K562 (cell line): Measurements from ENCODE around the gene MECR. TPM values are rescaled to one million over a fixed set of nuclear protein-coding genes. Genes with fewer than 3 reads are reported as not detected.
A peak's percentile ranks its signal among the peaks of the same experiment; 100 is the strongest.

Experiments used
- CREBBP ChIP-seq: IDR thresholded peaks from one replicate; pipeline ENCODE4 v1.6.1; 2012; ENCODE audit warnings: low read depth, mild to moderate bottlenecking, control low read depth, inconsistent platforms, low read length
- CXXC5 ChIP-seq: fragments of 250-450 bp; sonication (Bioruptor Pico); IDR thresholded peaks from 2 replicates; pipeline ENCODE4 v1.8.0; 2022; ENCODE audit warnings: inconsistent platforms, mild to moderate bottlenecking, moderate library complexity
- FUS ChIP-seq: fragments of 200-400 bp; formaldehyde crosslinking; optimal IDR thresholded peaks from 2 replicates; pipeline ENCODE3; 2017; ENCODE audit warnings: low read depth, low read length
- HDAC2 ChIP-seq: fragments of 450-650 bp; IDR thresholded peaks from 2 replicates; pipeline ENCODE4 v1.6.1; 2016; ENCODE audit warnings: mild to moderate bottlenecking
- MEF2D ChIP-seq: conservative IDR thresholded peaks from 2 replicates; pipeline ENCODE4 v1.6.1; 2016; ENCODE audit warnings: low read depth, missing genetic modification characterization, missing compliant biosample characterization
- NFIC ChIP-seq: fragments of 450-650 bp; IDR thresholded peaks from 2 replicates; pipeline ENCODE4 v1.6.1; 2017; ENCODE audit warnings: mild to moderate bottlenecking, inconsistent platforms
- PHF8 ChIP-seq: fragments of 200-600 bp; sonication (generic); IDR thresholded peaks from 2 replicates; pipeline ENCODE4 v1.6.1; 2012; ENCODE audit warnings: mixed run types, mild to moderate bottlenecking, inconsistent platforms, low read length, moderate library complexity, borderline replicate concordance
- PTTG1 ChIP-seq: fragments of 450-650 bp; IDR thresholded peaks from 2 replicates; pipeline ENCODE4 v1.6.1; 2016; ENCODE audit warnings: low read depth, mild to moderate bottlenecking, missing genetic modification characterization, missing compliant biosample characterization
- RBM14 ChIP-seq: fragments of 200-400 bp; formaldehyde crosslinking; IDR thresholded peaks from 2 replicates; pipeline ENCODE4 v1.6.1; 2018; ENCODE audit warnings: low read depth, mild to moderate bottlenecking, low read length, moderate library complexity, borderline replicate concordance; ENCODE audit not compliant: insufficient read depth
- RBM22 ChIP-seq: fragments of 200-400 bp; formaldehyde crosslinking; IDR thresholded peaks from 2 replicates; pipeline ENCODE4 v1.6.1; 2018; ENCODE audit warnings: low read length, low read depth; ENCODE audit not compliant: poor library complexity, severe bottlenecking
- RFX1 ChIP-seq: fragments of 450-650 bp; IDR thresholded peaks from 2 replicates; pipeline ENCODE4 v1.6.1; 2016; ENCODE audit warnings: mild to moderate bottlenecking, moderate library complexity
- SMARCB1 ChIP-seq: IDR thresholded peaks from 2 replicates; pipeline ENCODE4 v1.6.1; 2011; ENCODE audit warnings: improper control_type of control experiment, low read depth; ENCODE audit not compliant: insufficient read length
- SRF ChIP-seq, 2 experiments: fragments of 250-450, 450-650 bp in 1 of 2; sonication (Bioruptor Pico) in 1 of 2; sonication (generic) in 1 of 2; formaldehyde crosslinking; IDR thresholded peaks; 2 replicates each; pipeline versions ENCODE4 v1.5.0 to v1.5.1; 2020 to 2022; ENCODE audit warnings: mild to moderate bottlenecking in 1 of 2, missing genetic modification reagents in 1 of 2
- SRSF3 ChIP-seq: fragments of 200-400 bp; formaldehyde crosslinking; IDR thresholded peaks from 2 replicates; pipeline ENCODE4 v1.6.1; 2016; ENCODE audit warnings: mild to moderate bottlenecking, low read length, moderate library complexity; ENCODE audit not compliant: insufficient read depth
- ZBTB5 ChIP-seq: fragments of 450-650 bp; IDR thresholded peaks from 2 replicates; pipeline ENCODE4 v1.6.1; 2017; ENCODE audit warnings: antibody characterized with exemption
- ZFP36 ChIP-seq: fragments of 150-350 bp; IDR thresholded peaks from 2 replicates; pipeline ENCODE4 v1.6.1; 2018; ENCODE audit warnings: low read length, low read depth; ENCODE audit not compliant: partially characterized antibody
- ZFX ChIP-seq: sonication (generic); formaldehyde crosslinking; IDR thresholded peaks from 2 replicates; pipeline ENCODE4 v1.8.0; 2022; ENCODE audit warnings: mild to moderate bottlenecking, missing genetic modification reagents, moderate library complexity
- ZKSCAN8 ChIP-seq: fragments of 200-800 bp; sonication (Bioruptor generic); IDR thresholded peaks from 2 replicates; pipeline ENCODE4 v1.6.1; 2016; ENCODE audit warnings: missing genetic modification characterization, missing compliant biosample characterization
- ZNF212 ChIP-seq: fragments of 450-650 bp; formaldehyde crosslinking; IDR thresholded peaks from 2 replicates; pipeline ENCODE4 v1.4.0; 2020; ENCODE audit warnings: mild to moderate bottlenecking
- ZNF3 ChIP-seq: fragments of 250-450 bp; sonication (Bioruptor Pico); IDR thresholded peaks from 2 replicates; pipeline ENCODE4 v1.5.0; 2021; ENCODE audit warnings: mild to moderate bottlenecking, moderate library complexity
- ZNF347 ChIP-seq: fragments of 450-650 bp; formaldehyde crosslinking; IDR thresholded peaks from 2 replicates; pipeline ENCODE4 v1.4.0; 2020; ENCODE audit warnings: low read depth, mild to moderate bottlenecking, moderate library complexity
- ZNF507 ChIP-seq: conservative IDR thresholded peaks from 2 replicates; pipeline ENCODE4 v1.6.1; 2017; ENCODE audit warnings: missing genetic modification characterization, missing compliant biosample characterization
- ZNF586 ChIP-seq: fragments of 450-650 bp; formaldehyde crosslinking; conservative IDR thresholded peaks from 2 replicates; pipeline ENCODE4 v1.4.0; 2020; ENCODE audit warnings: mild to moderate bottlenecking, moderate library complexity
- ZNF780A ChIP-seq: fragments of 250-450 bp; sonication (Bioruptor Pico); IDR thresholded peaks from 2 replicates; pipeline ENCODE4 v1.5.0; 2021; ENCODE audit warnings: mild to moderate bottlenecking
- polyA plus RNA-seq, 8 experiments: library from polyadenylated mRNA; depleted of rRNA in 4 of 8; stranded (reverse) in 5 of 8; unstranded in 3 of 8; fragments of >200 nt; fragmentation: Nextera tagmentation in 2 of 8; fragmentation: Illumina TruSeq in 1 of 8; extraction: Ambion mirVana in 2 of 8; extraction: Trizol in 1 of 8; gene quantifications; 2 replicates each; pipeline versions ENCODE4 v1.2.1 to v1.2.3, GENCODE V29; 2011 to 2014; ENCODE audit warnings: inconsistent platforms in 1 of 8, missing spikeins in 1 of 8
- total RNA-seq, 7 experiments: library from RNA; depleted of rRNA in 6 of 7; stranded (reverse); fragments of >200 nt in 6 of 7; fragmentation: Illumina TruSeq in 2 of 7; extraction: Trizol in 2 of 7; gene quantifications; 2 replicates each; pipeline versions ENCODE4 v1.2.1 to v1.2.3, GENCODE V29; 2011 to 2021; ENCODE audit warnings: low replicate concordance in 1 of 7
- TF ChIP-seq, protein P1 (sequence below): fragments of 250-450 bp; sonication (Bioruptor Pico); IDR thresholded peaks from 2 replicates; pipeline ENCODE4 v1.9.0; 2021; ENCODE audit warnings: mild to moderate bottlenecking
- TF ChIP-seq, protein P2 (sequence below): fragments of 250-450 bp; sonication (Bioruptor Pico); IDR thresholded peaks from 2 replicates; pipeline ENCODE4 v1.4.0; 2020; ENCODE audit warnings: mild to moderate bottlenecking, moderate library complexity, borderline replicate concordance

The MECR gene
- total and polyA plus RNA-seq, 9 of the 15 experiments (the other 6 are each of a cell fraction or from before 2014, with no cell fraction given), result 10.4 to 58.6 (median 42.9) TPM

- no peak for TF ChIP-seq ZNF507 (tag)
- TF ChIP-seq, protein P1, sequence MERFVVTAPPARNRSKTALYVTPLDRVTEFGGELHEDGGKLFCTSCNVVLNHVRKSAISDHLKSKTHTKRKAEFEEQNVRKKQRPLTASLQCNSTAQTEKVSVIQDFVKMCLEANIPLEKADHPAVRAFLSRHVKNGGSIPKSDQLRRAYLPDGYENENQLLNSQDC, result no peak
- TF ChIP-seq ZNF3, result no peak
- TF ChIP-seq RBM14, result no peak
- TF ChIP-seq, protein P2, sequence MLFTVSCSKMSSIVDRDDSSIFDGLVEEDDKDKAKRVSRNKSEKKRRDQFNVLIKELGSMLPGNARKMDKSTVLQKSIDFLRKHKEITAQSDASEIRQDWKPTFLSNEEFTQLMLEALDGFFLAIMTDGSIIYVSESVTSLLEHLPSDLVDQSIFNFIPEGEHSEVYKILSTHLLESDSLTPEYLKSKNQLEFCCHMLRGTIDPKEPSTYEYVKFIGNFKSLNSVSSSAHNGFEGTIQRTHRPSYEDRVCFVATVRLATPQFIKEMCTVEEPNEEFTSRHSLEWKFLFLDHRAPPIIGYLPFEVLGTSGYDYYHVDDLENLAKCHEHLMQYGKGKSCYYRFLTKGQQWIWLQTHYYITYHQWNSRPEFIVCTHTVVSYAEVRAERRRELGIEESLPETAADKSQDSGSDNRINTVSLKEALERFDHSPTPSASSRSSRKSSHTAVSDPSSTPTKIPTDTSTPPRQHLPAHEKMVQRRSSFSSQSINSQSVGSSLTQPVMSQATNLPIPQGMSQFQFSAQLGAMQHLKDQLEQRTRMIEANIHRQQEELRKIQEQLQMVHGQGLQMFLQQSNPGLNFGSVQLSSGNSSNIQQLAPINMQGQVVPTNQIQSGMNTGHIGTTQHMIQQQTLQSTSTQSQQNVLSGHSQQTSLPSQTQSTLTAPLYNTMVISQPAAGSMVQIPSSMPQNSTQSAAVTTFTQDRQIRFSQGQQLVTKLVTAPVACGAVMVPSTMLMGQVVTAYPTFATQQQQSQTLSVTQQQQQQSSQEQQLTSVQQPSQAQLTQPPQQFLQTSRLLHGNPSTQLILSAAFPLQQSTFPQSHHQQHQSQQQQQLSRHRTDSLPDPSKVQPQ (CRISPR knock-in tag), result no peak
- peak; percentile 68 for TF ChIP-seq NFIC
- no peak for TF ChIP-seq ZNF212
- TF ChIP-seq ZFX (CRISPR knock-in tag), result no peak
- TF ChIP-seq MEF2D (tag), result no peak
- no peak for TF ChIP-seq CREBBP
- TF ChIP-seq SMARCB1, result no peak
- no peak for TF ChIP-seq PTTG1 (tag)
- TF ChIP-seq SRF (CRISPR knock-in tag; IDR thresholded peaks at IDR 0.05), result no peak
- peak; percentile 48 for TF ChIP-seq ZFP36
- TF ChIP-seq ZBTB5, result no peak
- TF ChIP-seq CXXC5 (CRISPR knock-in tag), result peak; percentile 69
- no peak for TF ChIP-seq SRSF3
- no peak for TF ChIP-seq ZNF780A (CRISPR knock-in tag)
- TF ChIP-seq ZNF347 (CRISPR knock-in tag), result no peak
- TF ChIP-seq HDAC2, result peak; percentile 85
- TF ChIP-seq FUS, result no peak
- no peak for TF ChIP-seq ZNF586 (CRISPR knock-in tag)
- TF ChIP-seq ZKSCAN8 (CRISPR knock-in tag), result 0 out of 2 replicates have a peak, but pooled peaks have one; percentile 16
- no peak for TF ChIP-seq RFX1
- no peak for TF ChIP-seq PHF8
- no peak for TF ChIP-seq RBM22
Observed at GRCh38 chr1:29202584-29203340, 28.0 kb downstream of the MECR start (continued).
